ENCODE results near the gene KLHL6. TPM values are rescaled to one million over a fixed set of nuclear protein-coding genes. Genes with fewer than 3 reads are reported as not detected.

Gene KLHL6
- total and polyA plus RNA-seq, 2 of the 8 experiments (the other 6 are each of a cell fraction or from before 2014, with no cell fraction given) = 0.05 TPM; not detected in 1

- Histone ChIP-seq H2BK120ac (replicated peaks; ENCODE audit: low read depth, low read length) (no peak overlapping the region), H3K23ac (ENCODE audit: insufficient read length) (no peak overlapping the region), H3K9me3 (ENCODE audit: insufficient read depth in 2 of 2, low read depth in 1 of 2, low read length in 1 of 2) (no peaks in the 10 kb centered on the region), H4K5ac (ENCODE audit: insufficient read length, low read depth, low read length) (no peak overlapping the region), H4K20me1 (replicated peaks in 1 of 2; ENCODE audit: control insufficient read depth in 1 of 2, insufficient read depth in 2 of 2, low read length in 2 of 2) (no peaks in the 10 kb centered on the region), H3K4me3 (ENCODE audit: extremely low read depth in 1 of 4, insufficient read depth in 2 of 4, low read depth in 3 of 4, low read length in 4 of 4) (no peak overlapping the region), H3K79me2 (ENCODE audit: control insufficient read depth in 1 of 2, insufficient read depth in 2 of 2, low read length in 2 of 2) (no peaks in the 10 kb centered on the region), H3K4me1 (replicated peaks in 1 of 4; ENCODE audit: control insufficient read depth in 3 of 4, insufficient read depth in 4 of 4, low read length in 3 of 4) (peaks cover 7 to 26% (median 20%) of the 10 kb centered on the region in 4 experiments; a peak in 6 of 7 replicates), H4K8ac (ENCODE audit: extremely low read depth, insufficient read depth, low read length) (no peak overlapping the region), H2BK20ac (ENCODE audit: low read length) (peak overlapping the region; percentile 38; the same call in 1 of the 2 replicates), H2BK5ac (ENCODE audit: low read depth, low read length) (no peak overlapping the region; the same call in 1 of the 2 replicates), H3K27ac (ENCODE audit: low read depth, low read length) (no peak overlapping the region), H3K18ac (ENCODE audit: extremely low read depth, low read length) (no peak overlapping the region), H2AFZ (ENCODE audit: low read length) (no peak overlapping the region), H2BK12ac (ENCODE audit: low read depth, low read length) (peak overlapping the region; percentile 19; the same call in 1 of the 2 replicates), H2AK5ac (ENCODE audit: low read depth, low read length) (no peak overlapping the region), H3K14ac (ENCODE audit: insufficient read length) (no peak overlapping the region), H3K23me2 (ENCODE audit: low read depth, low read length) (peaks cover 2% of the 10 kb centered on the region; the same call in 1 of the 2 replicates), H3K4ac (replicated peaks; ENCODE audit: insufficient read length, low read depth, low read length) (peak overlapping the region; percentile 89), H3K56ac (replicated peaks; ENCODE audit: insufficient read length, low read depth, low read length) (no peak overlapping the region), H3K36me3 (ENCODE audit: control insufficient read depth in 2 of 4, insufficient read depth in 4 of 4, low read length in 3 of 4) (no peaks in the 10 kb centered on the region), H2BK15ac (ENCODE audit: low read length) (0 out of 2 replicates have a peak overlapping the region, but pooled peaks have one; percentile 22), H3K27me3 (replicated peaks in 1 of 4; ENCODE audit: control insufficient read depth in 3 of 4, extremely low read depth in 1 of 4, insufficient read depth in 3 of 4, low read length in 3 of 4) (no peaks in the 10 kb centered on the region; a peak in 1 of 7 replicates), H3K9ac (replicated peaks in 1 of 4; ENCODE audit: extremely low read depth in 1 of 4, low read depth in 3 of 4, low read length in 3 of 4) (no peak overlapping the region), H3K4me2 (ENCODE audit: insufficient read depth in 1 of 2, low read depth in 2 of 2, low read length in 2 of 2) (no peak overlapping the region), H3K79me1 (ENCODE audit: low read depth, low read length) (no peaks in the 10 kb centered on the region), H4K91ac (replicated peaks; ENCODE audit: insufficient read length, low read length) (peak overlapping the region; percentile 66)
- CTCF ChIA-PET (ENCODE audit: partially characterized antibody) = interaction anchor here (0.9 kb wide), 1 partner anchor 44 kb away, joined by 3 read pairs; no protein-coding TSS in a partner anchor
- no peak for FAIRE-seq
- 89% methylated on average over 6 of the region's 6 CpGs; no CpG with 5 or more reads in 1 of the 2 experiments for WGBS, 2 experiments (ENCODE audit: extremely low coverage in 1 of 2, insufficient coverage in 1 of 2, insufficient read length in 1 of 2, insufficient replicate concordance in 2 of 2, low coverage in 1 of 2, low lambda C conversion rate in 2 of 2, missing lambda C conversion rate in 1 of 2)
- POLR2A ChIA-PET (ENCODE audit: partially characterized antibody) = interaction anchor here (1.8 to 3.6 kb wide), 2 partner anchors 10 kb away, joined by 7 to 11 read pairs; partner anchors contain the start of gene MCF2L2
- no peak for DNase-seq (ENCODE audit: low read depth in 1 of 2, low spot score in 2 of 2)
- TF ChIP-seq USF2 (IDR thresholded peaks at IDR 0.05; ENCODE audit: low read length) = no peak
These were observed 117.6 kb downstream of the KLHL6 start for GRCh38 chr3:183437666-183438564.
